SW 1271 (cell line): ENCODE results near the gene DHX36.

Source experiments
- DNase-seq, 2 experiments: peaks; one replicate each; lab custom pipeline; 2025; lab: John Stamatoyannopoulos, UW

DHX36 gene

GRCh38 chr3:154224866-154225265, 99.4 kb downstream of the DHX36 start:
- no peak for DNase-seq

- DNase-seq: no peak
These were observed 99.9 kb downstream of the DHX36 start for GRCh38 chr3:154224366-154224765.

- no peak for DNase-seq
These were observed 100.8 kb downstream of the DHX36 start for GRCh38 chr3:154223519-154223918.
